ENCODE measurements around the gene MT3. TPM values are rescaled to one million over a fixed set of nuclear protein-coding genes. Genes with fewer than 3 reads are reported as not detected.

The MT3 gene
- total RNA-seq, 1 experiment from 2014 or later: not detected

DNA sequence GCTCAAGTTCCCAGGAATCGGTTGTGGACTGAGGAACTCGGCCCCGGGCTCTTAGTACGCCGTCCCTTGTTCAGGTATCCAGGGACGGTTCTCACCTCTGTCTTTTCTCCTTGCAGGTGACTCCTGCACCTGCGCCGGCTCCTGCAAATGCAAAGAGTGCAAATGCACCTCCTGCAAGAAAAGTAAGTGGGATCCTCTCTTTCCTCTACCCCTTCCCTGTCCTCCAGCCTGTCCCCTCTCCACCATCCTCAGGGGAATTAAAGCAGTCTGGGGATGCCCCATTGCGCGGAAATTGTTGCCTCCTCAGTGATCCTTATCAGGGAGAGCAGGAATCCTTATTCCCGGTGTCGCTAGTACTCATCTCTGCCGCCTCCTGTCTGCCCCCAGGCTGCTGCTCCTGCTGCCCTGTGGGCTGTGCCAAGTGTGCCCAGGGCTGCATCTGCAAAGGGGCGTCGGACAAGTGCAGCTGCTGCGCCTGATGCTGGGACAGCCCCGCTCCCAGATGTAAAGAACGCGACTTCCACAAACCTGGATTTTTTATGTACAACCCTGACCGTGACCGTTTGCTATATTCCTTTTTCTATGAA, 19.6 kb downstream of the MT3 start:
- TF ChIP-seq, protein P1, sequence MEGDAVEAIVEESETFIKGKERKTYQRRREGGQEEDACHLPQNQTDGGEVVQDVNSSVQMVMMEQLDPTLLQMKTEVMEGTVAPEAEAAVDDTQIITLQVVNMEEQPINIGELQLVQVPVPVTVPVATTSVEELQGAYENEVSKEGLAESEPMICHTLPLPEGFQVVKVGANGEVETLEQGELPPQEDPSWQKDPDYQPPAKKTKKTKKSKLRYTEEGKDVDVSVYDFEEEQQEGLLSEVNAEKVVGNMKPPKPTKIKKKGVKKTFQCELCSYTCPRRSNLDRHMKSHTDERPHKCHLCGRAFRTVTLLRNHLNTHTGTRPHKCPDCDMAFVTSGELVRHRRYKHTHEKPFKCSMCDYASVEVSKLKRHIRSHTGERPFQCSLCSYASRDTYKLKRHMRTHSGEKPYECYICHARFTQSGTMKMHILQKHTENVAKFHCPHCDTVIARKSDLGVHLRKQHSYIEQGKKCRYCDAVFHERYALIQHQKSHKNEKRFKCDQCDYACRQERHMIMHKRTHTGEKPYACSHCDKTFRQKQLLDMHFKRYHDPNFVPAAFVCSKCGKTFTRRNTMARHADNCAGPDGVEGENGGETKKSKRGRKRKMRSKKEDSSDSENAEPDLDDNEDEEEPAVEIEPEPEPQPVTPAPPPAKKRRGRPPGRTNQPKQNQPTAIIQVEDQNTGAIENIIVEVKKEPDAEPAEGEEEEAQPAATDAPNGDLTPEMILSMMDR (IDR thresholded peaks at IDR 0.05; ENCODE audit: unreplicated experiment): no peak
- BruUV-seq (replicated peaks): TSS peak; percentile 99
- CTCF ChIA-PET: interaction anchor here (0.6 to 2.1 kb wide), 8 partner anchors 8 to 95 kb away, joined by 3 to 9 read pairs (median 5); partner anchors contain the start of genes MT1E and MT1M
- no peaks in the 10 kb centered on the region for H3K27me3 Mint-ChIP-seq (ENCODE audit: unreplicated experiment)
- intact Hi-C loops (cut with micrococcal nuclease; ENCODE audit: unreplicated experiment): no loop called here
- no peak for DNase-seq
- H3K9me3 Mint-ChIP-seq (ENCODE audit: low read depth, unreplicated experiment): no peaks in the 10 kb centered on the region
- peak overlapping the region; percentile 80 for H3K4me3 Mint-ChIP-seq (ENCODE audit: low read depth, unreplicated experiment)
- peaks cover 44% of the 10 kb centered on the region for H3K4me1 Mint-ChIP-seq (ENCODE audit: low read depth, unreplicated experiment)
- H3K36me3 Mint-ChIP-seq (ENCODE audit: insufficient read depth, unreplicated experiment): peaks cover 18% of the 10 kb centered on the region
- peak overlapping the region; percentile 6 for H3K27ac Mint-ChIP-seq (ENCODE audit: unreplicated experiment)

GRCh38 chr16:56609463-56609921, 20.2 kb downstream of the MT3 start:
- peak; percentile 52 for DNase-seq
- H3K9me3 Mint-ChIP-seq (ENCODE audit: low read depth, unreplicated experiment): no peaks in the 10 kb centered on the region
- TF ChIP-seq, protein P1 (IDR thresholded peaks at IDR 0.05; ENCODE audit: unreplicated experiment): no peak
- peak overlapping the region; percentile 80 for H3K4me3 Mint-ChIP-seq (ENCODE audit: low read depth, unreplicated experiment)
- no TSS peak for BruUV-seq (replicated peaks)
- H3K36me3 Mint-ChIP-seq (ENCODE audit: insufficient read depth, unreplicated experiment): peaks cover 18% of the 10 kb centered on the region
- CTCF ChIA-PET: interaction anchor here (0.7 to 2.1 kb wide), 5 partner anchors 8 to 98 kb away, joined by 3 to 9 read pairs (median 3); no protein-coding TSS in a partner anchor
- intact Hi-C loops (cut with micrococcal nuclease; ENCODE audit: unreplicated experiment): no loop called here
- peaks cover 49% of the 10 kb centered on the region for H3K4me1 Mint-ChIP-seq (ENCODE audit: low read depth, unreplicated experiment)
- H3K27me3 Mint-ChIP-seq (ENCODE audit: unreplicated experiment): no peaks in the 10 kb centered on the region
- peak overlapping the region; percentile 6 for H3K27ac Mint-ChIP-seq (ENCODE audit: unreplicated experiment)

DNA sequence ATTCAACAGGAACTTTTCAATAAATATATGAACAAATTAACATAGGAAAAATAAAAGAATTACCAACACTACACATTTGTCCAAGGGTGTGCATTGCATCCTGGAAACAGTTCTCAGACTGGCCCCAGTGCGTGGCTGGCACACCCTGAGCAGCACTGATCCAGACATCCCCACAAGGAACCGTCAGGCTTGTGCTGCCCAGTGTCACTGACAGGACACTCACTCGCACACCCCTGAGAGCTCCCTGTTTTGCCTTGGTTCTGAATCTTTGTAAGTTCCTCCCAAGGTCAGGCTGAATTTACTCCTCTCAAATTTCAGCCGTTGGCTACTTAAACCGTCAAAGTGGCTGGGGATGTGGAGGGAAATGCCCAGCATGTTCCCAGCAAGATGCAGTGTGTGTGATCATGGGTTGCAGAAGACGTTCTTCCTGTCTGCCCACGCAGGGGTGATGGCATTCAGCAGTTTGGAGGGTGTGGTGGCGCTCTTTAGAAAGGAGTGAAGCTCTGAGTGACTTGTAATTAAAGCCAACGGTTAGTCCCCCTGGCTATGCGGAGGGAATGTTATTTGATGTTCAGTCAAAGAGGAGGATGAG, 20.8 kb downstream of the MT3 start:
- peak overlapping the region; percentile 80 for H3K4me3 Mint-ChIP-seq (ENCODE audit: low read depth, unreplicated experiment)
- no TSS peak for BruUV-seq (replicated peaks)
- CTCF ChIA-PET: interaction anchor here (1.1 to 2.1 kb wide), 2 partner anchors 9 to 97 kb away, joined by 3 to 6 read pairs; no protein-coding TSS in a partner anchor
- H3K27me3 Mint-ChIP-seq (ENCODE audit: unreplicated experiment): no peaks in the 10 kb centered on the region
- intact Hi-C loops (cut with micrococcal nuclease; ENCODE audit: unreplicated experiment): no loop called here
- no peaks in the 10 kb centered on the region for H3K9me3 Mint-ChIP-seq (ENCODE audit: low read depth, unreplicated experiment)
- H3K36me3 Mint-ChIP-seq (ENCODE audit: insufficient read depth, unreplicated experiment): peaks cover 18% of the 10 kb centered on the region
- peak overlapping the region; percentile 49 for H3K27ac Mint-ChIP-seq (ENCODE audit: unreplicated experiment)
- H3K4me1 Mint-ChIP-seq (ENCODE audit: low read depth, unreplicated experiment): peaks cover 55% of the 10 kb centered on the region
- TF ChIP-seq, protein P1 (IDR thresholded peaks at IDR 0.05; ENCODE audit: unreplicated experiment): no peak
- DNase-seq: no peak

DNA sequence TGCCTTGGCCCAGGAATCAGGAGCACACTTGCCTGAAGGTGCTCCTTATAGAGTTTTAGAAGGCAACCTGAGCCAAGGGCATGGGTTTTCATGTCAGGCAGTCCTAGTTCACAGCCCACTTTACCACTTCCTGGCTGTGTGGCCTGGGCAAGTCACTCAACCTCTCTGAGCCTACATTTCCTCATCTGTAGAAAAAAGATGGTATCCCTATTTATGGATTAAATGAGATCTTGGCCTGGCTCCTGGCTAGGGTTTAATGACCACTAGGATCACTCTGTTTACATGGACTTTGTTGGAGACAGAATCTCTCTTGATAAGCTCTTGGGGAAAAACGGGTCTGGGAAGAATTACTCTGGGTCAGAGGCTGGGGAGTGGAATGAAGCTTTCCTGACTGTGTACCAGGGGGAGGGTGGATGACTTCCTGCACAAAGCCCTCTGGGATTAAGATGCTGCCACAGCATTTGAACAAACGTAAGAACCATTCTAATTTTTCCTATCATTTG, 21.3 kb downstream of the MT3 start:
- no TSS peak for BruUV-seq (replicated peaks)
- Mint-ChIP-seq H3K27ac (ENCODE audit: unreplicated experiment) (peak overlapping the region; percentile 49), H3K27me3 (ENCODE audit: unreplicated experiment) (no peaks in the 10 kb centered on the region), H3K4me3 (ENCODE audit: low read depth, unreplicated experiment) (peak overlapping the region; percentile 80), H3K36me3 (ENCODE audit: insufficient read depth, unreplicated experiment) (peaks cover 18% of the 10 kb centered on the region), H3K4me1 (ENCODE audit: low read depth, unreplicated experiment) (peaks cover 60% of the 10 kb centered on the region), H3K9me3 (ENCODE audit: low read depth, unreplicated experiment) (no peaks in the 10 kb centered on the region)
- DNase-seq: no peak
- CTCF ChIA-PET: interaction anchor here (0.7 to 1.1 kb wide), 2 partner anchors 10 to 97 kb away, joined by 3 read pairs; no protein-coding TSS in a partner anchor
- intact Hi-C loops (cut with micrococcal nuclease; ENCODE audit: unreplicated experiment): no loop called here
- TF ChIP-seq, protein P1 (IDR thresholded peaks at IDR 0.05; ENCODE audit: unreplicated experiment): no peak
